ENCODE data around the gene C14orf132.

The C14orf132 gene

GRCh38 chr14:96098309-96098998 lies 59.3 kb downstream of the C14orf132 start:
- no peak for DNase-seq (ENCODE audit: low read depth)

GRCh38 chr14:96098999-96099335 lies 59.8 kb downstream of the C14orf132 start:
- DNase-seq (ENCODE audit: low read depth) = no peak

GRCh38 chr14:96100161-96101064 lies 61.3 kb downstream of the C14orf132 start:
- DNase-seq (ENCODE audit: low read depth) = peak; percentile 59

DNA sequence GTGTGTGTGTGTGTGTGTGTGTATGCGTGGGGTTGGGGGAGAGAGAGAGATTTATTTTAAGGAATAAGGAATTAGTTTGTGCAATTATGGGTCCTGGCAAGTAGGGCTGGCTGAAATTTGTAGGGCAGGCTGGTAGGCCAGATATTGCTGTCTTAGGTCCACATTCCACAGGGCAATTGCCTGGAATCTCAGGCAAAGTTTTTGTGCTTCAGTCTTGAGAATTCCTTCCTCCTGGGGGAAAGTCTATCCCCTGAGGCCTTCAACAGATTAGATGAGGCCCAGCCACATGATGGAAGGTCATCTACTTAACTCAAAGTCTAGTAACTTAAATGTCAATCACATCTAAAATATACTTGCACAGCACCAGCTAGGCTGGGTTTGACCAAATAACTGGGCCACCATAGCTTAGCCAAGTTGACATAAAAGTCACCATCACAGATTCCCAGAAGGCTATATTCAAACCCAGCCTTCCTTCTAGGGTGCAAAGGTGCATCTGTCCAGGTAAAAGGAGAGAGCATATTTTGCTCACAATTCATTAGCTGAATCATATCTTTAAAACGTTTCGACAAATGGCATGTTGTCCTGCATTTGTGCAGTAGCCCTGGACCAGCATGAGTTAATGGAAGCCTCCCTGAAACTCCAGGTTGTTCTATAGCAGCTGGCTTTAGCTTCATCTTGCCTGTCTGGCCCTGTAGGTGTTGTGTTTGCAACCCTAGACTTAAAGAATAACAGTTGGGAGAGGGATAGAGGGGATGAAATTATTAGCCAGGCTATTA lies 63.1 kb downstream of the C14orf132 start:
- DNase-seq (ENCODE audit: low read depth) = no peak

GRCh38 chr14:96103075-96103474 lies 63.9 kb downstream of the C14orf132 start:
- no peak for DNase-seq (ENCODE audit: low read depth)

GRCh38 chr14:96103560-96104460 lies 64.6 kb downstream of the C14orf132 start:
- no peak for DNase-seq (ENCODE audit: low read depth)

DNA sequence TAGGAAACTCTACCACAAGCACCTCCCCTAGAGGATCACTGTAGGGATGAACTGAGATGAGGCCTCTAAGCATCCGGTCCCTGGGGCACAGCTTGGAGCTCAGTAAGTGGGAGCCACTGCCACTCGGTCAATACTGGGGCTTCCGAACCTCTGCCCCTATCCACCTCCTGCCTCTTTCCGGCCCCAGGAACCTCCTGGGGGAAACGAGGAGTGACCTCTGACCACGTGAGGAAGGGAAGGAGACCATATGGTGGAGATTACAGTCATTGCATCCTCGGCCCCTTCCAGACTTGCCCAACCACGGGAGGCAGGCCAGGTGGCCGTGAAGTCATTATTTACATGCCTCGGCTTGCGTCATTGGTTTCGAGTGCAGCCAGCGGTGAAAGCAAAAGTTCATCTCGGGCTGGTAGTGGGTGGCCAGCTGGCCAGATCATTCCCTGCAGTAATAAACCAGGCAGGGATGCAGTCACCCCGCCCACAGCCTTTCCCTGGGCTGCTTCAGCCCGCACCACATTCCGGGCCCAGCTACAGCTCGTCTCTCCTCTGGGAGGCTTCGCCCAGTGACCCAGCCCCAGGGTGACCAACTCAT lies 65.4 kb downstream of the C14orf132 start:
- DNase-seq (ENCODE audit: low read depth) = no peak

- DNase-seq (ENCODE audit: low read depth) = no peak
Observed at GRCh38 chr14:96105089-96105925, 66.1 kb downstream of the C14orf132 start.

DNA sequence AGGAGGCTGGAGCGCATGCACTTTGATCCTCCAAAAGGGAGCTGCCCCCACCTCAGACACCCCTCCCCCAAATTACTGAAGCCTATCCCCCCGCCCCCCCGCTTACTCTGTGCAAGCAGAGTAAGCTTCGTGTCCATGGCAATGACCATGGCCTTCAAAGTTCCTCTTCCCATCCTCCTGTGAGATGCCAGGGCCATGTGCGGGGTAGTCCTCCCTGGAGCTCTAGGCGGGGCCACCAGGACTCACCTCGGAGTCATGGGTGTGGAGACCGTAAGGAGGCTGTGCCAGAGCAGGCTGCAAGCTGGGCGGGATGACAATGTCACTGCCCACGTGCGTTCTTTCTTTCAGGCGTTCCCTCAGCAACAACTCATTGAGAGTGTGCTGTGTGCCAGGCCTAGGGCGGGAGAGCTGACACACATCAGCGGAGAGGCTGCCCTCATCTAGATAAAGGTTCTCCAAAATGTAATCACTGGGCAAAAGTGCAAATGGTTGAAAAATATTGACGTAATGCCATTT lies 66.8 kb downstream of the C14orf132 start:
- no peak for DNase-seq (ENCODE audit: low read depth)

GRCh38 chr14:96106891-96107290 lies 67.7 kb downstream of the C14orf132 start:
- no peak for DNase-seq (ENCODE audit: low read depth)

DNA sequence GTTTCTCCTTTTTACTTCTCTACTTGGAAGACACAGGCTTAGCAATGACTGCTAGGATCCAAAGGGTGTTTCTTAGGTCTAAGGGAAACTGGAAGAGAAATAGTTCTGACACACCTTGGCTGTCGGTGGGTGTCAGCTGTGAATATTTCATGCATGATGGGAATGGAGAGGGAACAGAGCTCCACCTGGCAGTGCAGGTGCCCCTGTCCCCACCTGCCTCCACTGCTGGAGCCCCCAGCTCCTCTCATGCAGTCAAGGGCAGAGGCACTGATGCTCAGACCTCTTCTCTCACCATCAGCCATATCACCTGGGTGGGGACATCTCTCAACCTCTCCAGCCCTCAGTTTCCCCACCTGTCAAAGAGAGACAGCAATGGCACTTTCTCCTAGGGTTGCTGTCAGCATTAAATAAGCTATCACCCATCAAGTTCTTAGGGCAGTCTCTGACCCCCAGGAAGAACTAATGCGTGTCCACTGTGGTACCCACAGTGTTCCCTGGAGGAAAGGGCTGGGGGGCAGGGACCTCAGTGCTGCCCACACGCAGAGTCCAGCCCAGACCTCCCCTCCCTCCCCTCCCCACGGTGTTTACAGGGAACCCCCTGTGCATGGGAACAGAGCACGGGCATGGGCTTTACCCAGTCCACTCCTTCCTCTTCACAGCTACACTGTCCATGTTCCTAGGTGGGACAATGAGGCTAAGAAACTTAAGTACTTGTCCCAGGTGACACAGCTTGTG lies 69.1 kb downstream of the C14orf132 start:
- DNase-seq (ENCODE audit: low read depth) = no peak

DNA sequence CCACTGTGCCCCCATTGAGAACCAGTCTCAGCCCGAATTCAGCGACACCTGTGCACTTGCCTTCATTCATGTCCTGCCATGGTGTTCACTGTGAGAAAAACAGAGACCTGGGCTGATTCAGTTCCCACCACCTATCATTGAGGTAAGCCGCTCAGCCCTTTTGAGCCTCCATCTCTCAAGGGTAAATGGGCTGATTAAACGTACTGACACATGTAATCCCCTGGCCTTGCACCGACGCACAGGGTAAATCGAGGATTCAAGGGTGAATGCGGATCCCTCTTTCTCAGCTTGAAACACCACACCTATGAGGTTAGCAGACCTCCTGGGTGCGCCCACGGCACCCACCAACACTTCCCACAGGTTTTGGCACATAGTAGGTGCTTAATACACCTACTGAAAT lies 69.7 kb downstream of the C14orf132 start:
- no peak for DNase-seq (ENCODE audit: low read depth)

DNA sequence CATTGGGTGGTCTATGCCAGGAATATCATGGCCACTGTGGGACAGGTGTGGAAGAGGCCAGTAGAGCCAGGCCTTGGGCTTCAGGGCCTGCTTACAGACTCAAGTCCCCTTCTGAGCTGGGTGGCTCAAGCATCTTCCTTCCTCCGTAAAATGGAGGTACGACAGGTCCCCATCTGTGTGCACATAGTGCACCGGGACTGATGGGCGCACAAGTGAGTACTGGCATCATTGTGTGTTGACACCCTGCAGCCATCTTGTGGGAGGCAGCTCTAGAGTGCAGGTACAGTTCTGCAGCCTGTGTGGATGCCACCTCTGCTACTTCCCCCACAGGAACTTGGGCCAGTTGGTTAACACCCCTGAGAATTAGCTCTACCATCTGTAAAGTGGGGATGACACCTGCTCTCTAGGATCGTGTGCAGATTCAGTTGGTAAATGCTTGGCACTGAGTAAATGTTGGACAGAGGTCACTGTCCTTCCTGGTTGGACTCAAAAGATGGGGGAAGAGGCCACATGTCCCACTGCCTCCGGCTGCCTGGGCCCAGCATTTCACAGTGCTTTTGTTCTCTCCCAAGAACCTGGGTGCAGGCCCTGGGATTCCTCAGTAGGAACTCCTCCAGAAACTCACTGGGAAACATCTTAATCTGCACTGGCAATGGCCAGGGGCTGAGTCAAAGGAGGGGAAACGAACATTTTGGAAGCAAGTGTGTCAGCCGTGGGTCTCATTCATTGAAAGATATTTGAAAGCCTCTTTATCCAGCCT lies 70.6 kb downstream of the C14orf132 start:
- no peak for DNase-seq (ENCODE audit: low read depth)

GRCh38 chr14:96112032-96112431 lies 72.9 kb downstream of the C14orf132 start:
- DNase-seq (ENCODE audit: low read depth) = no peak

- no peak for DNase-seq (ENCODE audit: low read depth)
Observed at GRCh38 chr14:96114002-96114401, 74.8 kb downstream of the C14orf132 start.

DNA sequence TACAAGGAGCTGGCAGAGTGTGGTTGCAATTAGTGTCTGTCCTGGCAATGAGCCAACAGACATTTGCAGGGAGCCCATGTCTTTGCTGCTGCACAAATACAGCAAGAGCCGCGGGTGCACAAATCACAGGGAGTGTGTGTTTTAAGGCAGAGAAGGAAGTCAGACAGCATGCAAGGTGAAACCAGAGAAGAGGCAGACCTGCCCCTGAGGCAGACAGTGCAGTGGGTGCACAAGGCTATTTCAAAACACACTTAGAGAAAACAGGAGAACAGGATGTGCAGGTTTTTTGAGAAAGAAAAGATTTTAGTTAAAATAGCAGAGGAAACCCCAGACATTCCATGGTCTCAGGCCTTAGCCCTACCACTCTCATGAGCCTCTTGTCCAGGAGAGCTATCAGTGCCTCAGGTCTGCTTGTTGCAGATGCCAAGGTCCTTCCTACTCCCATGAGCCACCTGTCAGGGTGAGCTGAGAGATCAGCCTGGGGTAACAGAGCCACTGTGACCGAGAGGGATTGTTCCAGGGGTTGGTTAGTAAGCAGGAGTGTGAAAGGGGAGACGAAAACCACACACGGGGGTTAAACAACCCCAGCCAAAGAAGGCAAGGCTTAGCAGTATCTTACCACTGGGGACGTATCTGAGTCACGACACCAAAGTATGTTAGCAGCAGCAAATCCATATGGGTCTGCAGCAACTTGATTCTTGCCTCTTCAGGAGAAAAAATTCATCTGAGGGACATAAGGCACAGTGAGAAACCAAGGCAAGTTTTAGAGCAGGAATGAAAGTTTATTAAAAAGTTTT lies 78.1 kb downstream of the C14orf132 start:
- DNase-seq (ENCODE audit: low read depth) = no peak

DNA sequence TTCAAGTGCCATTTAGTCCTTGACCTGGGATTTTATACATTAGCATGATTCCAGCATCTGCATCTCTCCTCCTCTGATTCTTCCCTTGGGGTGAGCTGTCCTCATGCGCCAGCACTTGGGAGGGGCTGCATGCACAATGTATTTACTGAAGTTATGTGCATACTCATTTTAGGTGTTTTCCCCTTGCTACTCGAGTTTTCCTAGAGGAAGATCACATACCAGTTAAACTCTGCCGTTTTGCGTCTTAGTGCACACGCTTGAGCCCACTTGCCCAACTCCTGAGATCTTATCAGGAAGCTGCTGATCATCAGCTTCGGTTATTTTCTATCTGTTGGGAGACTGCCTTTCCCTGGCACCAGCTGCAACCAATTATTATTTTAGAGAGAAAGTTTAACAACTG lies 78.8 kb downstream of the C14orf132 start:
- DNase-seq (ENCODE audit: low read depth) = no peak

DNA sequence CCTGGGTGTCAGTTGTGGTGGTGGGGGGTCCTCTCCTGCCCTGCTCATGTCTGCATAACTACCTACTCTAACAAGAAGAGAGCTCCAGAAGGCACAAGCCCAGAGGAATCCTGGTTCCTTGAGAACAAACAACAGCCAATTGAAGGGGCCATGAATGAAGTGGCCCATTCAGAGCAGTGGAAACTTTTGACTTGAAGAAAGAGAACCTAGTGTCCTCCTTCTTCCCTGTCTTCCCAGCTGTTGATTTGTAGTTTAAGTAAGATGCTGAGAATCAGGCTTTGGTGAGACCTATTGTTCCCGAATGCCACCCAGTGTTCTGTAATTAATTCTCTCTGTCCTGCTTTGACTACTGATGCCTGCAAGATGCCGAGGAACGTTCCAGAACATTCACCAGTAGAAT lies 79.2 kb downstream of the C14orf132 start:
- no peak for DNase-seq (ENCODE audit: low read depth)

All from activated T-cell treated with anti-CD3 and anti-CD28 coated beads for 48 hours (primary cell).